ENCODE results near the gene JADE2.
A peak's percentile ranks its signal among the peaks of the same experiment; 100 is the strongest.
"Not testable (repeated sequence)": the region's sequence is repeated elsewhere in the genome, so short reads cannot be mapped to it uniquely, and the experiment has no call there.

JADE2 gene

GRCh38 chr5:134508521-134509195, 16.8 kb upstream of the JADE2 start:
- no peak for DNase-seq

DNA sequence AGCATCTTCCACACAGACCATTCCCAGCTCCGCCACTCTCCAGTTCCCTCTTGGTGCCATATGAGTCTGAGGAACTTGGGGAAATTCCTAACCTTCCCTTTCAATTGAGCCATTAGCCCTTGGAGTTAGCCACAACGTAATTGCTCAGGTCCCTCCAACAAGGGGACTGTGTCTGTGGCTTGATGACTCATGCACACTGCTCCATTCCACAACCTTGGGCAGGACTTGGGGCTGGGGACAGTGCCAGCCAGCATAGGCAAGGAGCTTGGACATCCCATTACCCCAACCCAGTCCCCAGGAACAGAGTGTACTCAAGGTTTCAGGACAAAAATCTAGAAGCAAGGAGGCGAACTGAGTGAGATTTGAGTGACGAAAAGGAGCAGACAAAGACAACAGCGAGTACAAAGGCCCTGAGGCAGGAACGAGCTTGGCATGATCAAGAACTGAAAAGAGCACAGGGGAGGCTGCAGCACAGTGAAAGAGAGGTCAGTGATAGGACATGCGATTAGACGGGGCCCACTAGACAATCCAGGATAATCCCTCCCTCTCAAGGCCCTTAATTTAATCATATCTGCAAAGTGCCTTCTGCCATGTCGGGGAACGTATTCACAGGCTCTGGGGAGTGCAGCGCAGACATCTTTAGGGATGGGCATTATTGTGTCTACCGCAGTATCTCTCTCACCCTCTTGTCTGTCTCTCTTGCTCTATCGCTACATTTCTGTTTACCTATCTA, 16.0 kb upstream of the JADE2 start:
- DNase-seq, result no peak

DNA sequence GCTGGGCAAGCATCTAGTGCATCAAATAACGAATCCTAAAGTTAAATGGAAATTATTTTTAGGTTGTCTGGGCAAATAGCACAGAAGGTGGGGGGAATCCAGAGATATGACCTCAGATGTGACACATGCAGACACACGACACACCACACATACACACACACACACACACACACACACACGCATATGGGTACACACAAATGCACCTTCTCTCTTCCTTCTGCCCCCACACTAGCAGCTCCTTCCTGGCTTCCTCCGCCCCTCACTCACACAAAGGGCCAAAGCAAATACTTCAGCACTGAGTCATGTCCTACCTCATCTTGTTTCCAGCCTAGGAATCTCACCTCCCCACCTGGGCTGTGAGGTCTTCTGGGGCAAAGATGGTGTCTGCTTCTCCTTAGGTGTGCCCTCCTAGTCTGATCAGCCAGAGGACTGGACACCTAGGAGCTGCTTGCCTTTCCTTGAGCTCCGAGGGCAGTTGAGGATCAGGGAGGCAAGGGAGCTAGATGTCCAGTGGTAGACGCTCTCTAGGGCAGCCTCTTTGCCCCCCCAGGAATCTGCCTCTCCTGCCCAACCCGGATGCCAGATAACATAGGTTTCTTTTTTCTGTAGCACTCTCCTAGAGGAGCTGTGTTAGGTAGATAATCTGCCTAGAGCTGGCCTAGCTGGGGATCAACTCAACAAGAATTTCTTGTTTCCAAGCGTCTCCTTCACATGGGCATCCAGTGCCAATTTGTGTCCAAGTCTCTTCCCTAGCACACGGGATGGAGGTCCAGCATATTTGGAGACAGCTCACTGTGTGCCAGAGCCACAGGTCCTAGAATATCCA, 14.3 kb upstream of the JADE2 start:
- DNase-seq, result no peak

- no peak for DNase-seq
Observed at GRCh38 chr5:134511796-134512660, 13.4 kb upstream of the JADE2 start.

DNA sequence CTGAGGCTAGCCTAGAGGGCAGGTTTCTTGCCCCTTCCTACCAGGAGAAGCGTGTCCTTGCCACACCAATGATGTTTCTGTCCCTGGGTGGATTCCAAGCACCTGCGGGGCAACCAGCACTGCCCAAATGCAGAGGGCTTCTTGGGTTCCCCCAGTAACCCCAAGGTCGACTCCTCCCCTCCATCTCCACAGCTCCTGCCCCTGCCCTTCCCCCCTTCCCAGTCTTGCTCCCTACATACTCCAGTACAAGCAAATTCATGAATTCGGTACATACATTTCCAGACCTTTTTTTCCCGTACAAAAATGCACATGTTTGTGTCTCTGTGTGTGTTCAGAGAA, 12.8 kb upstream of the JADE2 start:
- no peak for DNase-seq

- no peak for DNase-seq
Observed at GRCh38 chr5:134515801-134516200, 9.7 kb upstream of the JADE2 start.

DNA sequence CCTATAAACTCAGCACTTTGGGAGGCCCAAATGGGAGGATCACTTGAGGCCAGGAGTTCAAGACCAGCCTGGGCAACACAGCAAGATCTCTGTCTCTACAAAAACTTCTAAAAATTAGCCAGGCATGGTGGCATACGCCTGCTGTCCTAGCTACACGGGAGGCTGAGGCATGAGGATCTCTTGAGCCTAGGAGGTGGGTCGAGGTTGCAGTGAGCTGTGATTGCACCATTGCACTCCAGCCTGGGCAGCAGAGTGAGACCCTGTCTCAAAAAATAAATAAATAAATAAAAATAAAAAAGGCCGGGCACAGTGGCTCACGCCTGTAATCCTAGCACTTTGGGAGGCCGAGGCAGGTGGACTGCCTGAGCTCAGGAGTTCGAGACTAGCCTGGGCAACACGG, 8.5 kb upstream of the JADE2 start:
- not testable (repeated sequence) for DNase-seq

- no peak for DNase-seq
Observed at GRCh38 chr5:134517553-134517952, 7.9 kb upstream of the JADE2 start.

GRCh38 chr5:134519989-134520388, 5.5 kb upstream of the JADE2 start:
- no peak for DNase-seq

- no peak for DNase-seq
Observed at GRCh38 chr5:134521841-134522240, 3.6 kb upstream of the JADE2 start.

GRCh38 chr5:134523543-134524271, 1.8 kb upstream of the JADE2 start:
- no peak for DNase-seq

GRCh38 chr5:134524272-134524825, 1.1 kb upstream of the JADE2 start:
- peak; percentile 41 for DNase-seq

- DNase-seq, result peak; percentile 50
Observed at GRCh38 chr5:134525683-134526482, 413 bp downstream of the JADE2 start.

- no peak for DNase-seq
Observed at GRCh38 chr5:134526483-134527155, 1.1 kb downstream of the JADE2 start.

- DNase-seq, result peak; percentile 43
Observed at GRCh38 chr5:134527156-134527960, 1.9 kb downstream of the JADE2 start.

DNA sequence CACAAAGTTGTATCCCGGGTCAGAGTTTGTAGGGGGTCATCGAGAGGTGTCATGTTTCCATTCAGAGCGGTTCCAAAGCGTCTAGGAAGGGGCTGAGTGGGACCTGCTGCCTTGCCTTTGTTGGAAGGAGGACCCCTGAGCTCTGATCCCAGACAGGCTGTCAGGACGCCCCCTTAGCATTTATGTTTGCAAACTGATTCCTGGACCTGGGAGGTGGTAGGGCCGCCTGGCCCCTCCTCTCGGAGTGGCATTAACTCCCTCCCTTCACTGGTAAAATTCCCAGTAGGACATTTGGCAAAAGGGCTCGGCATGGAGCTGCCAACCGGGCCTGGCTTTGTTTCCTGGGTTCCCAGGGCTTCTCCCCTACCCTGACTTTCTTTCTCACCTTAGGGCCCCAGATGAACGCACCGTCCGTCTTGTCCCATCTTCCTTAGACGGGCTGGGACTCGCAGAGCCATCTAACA, 2.5 kb downstream of the JADE2 start:
- no peak for DNase-seq

DNA sequence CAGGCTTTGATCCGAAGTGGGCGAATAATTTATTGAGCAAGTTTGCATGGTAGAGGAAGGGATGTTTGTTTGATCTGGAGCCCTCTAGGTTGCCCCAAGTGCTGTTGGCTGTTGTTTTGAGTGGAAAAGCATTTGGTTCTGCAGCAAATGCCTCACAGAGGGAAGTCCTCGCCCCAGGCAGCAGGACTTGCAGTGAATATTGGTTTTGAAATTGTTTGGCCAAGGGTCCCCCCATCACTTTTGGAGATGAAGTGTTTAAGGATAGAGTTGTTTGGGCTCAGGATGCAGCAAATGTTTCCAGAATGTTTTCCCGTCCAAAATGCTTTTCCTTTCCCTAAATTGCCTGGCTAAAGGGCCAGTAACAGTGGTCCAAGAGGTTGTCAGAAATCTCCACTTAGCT, 3.1 kb downstream of the JADE2 start:
- no peak for DNase-seq

DNA sequence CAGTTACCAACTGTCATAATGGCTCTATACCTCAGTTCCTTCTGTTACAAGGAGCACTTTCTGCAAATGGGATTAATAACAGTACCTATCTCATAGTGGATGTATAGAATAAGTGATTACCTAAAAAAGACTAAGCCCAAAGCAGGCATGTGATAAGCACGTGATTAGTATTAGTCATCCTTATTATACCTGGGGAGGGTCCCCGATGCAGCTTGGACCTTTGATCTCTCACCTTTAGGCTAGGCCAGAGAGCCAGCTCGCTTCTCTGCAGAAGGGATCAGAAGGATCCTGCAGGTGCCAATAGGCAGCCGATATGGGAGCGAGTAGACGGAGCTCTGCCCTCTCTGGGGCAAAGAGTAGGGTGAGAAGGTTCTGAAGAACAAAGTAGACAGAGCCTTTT, 4.0 kb downstream of the JADE2 start:
- DNase-seq, result no peak

DNA sequence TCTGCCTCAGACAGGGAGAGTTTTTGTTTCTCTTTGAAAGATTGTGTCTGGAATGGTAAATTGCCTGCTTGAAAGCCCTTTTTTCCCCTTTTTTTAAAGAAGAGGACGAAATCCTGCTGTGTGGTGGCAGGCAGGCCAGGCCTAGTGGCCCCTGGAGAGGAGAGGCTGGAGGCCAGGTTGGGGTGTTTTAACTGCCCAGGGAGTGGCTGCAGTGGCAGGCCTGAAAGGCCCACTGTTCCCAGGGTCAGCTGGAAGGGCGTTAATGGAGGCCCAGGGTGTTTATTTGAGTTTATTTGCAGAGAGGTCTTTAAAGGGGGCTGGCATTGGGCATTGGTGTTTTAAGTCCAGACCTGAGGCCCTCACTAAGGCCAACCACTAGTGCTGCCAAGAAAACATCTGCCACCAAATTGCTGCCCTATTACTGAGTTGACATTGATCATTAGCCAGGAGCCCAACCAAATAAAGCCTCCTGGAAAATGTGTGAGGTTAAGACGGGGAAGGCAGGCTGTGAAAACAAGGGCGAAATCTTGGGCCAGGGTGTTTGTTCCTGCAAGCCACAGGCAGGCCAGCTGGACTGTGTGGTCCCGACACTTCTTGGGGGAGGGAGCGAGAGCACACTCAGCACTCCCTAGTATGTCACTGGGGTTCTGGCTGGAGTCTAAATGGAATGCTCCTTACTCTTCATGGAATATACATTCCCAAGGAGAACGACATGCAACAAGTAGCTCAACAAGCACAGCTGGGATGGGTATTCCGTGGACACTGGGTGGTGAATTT, 5.0 kb downstream of the JADE2 start:
- no peak for DNase-seq

All from NCI-H2029 treated with DMSO at 0.1 percent for 48 hours (cell line).